ENCODE results near the gene RARB.

The RARB gene

GRCh38 chr3:25427942-25428788, at the start of gene RARB:
Gene RARB, plus strand, starts transcription at chr3:25428263. Its CDS starts 469 bp downstream, at chr3:25428732.
- no peak for DNase-seq

- no peak for DNase-seq
Observed at GRCh38 chr3:25378786-25379311, 49.2 kb upstream of the RARB start.

GRCh38 chr3:25380222-25380739, 47.8 kb upstream of the RARB start:
- no peak for DNase-seq

GRCh38 chr3:25381083-25381482, 47.0 kb upstream of the RARB start:
- no peak for DNase-seq

GRCh38 chr3:25384471-25384870, 43.6 kb upstream of the RARB start:
- no peak for DNase-seq

- DNase-seq: no peak
Observed at GRCh38 chr3:25385807-25386460, 42.1 kb upstream of the RARB start.

- no peak for DNase-seq
Observed at GRCh38 chr3:25386686-25387255, 41.3 kb upstream of the RARB start.

- no peak for DNase-seq
Observed at GRCh38 chr3:25390605-25391004, 37.5 kb upstream of the RARB start.

- DNase-seq: no peak
Observed at GRCh38 chr3:25396251-25396650, 31.8 kb upstream of the RARB start.

- no peak for DNase-seq
Observed at GRCh38 chr3:25396686-25397085, 31.4 kb upstream of the RARB start.

- DNase-seq: no peak
Observed at GRCh38 chr3:25397150-25397549, 30.9 kb upstream of the RARB start.

- no peak for DNase-seq
Observed at GRCh38 chr3:25400587-25400986, 27.5 kb upstream of the RARB start.

GRCh38 chr3:25403968-25404367, 24.1 kb upstream of the RARB start:
- no peak for DNase-seq

- DNase-seq: no peak
Observed at GRCh38 chr3:25404569-25404968, 23.5 kb upstream of the RARB start.

GRCh38 chr3:25405335-25405734, 22.7 kb upstream of the RARB start:
- DNase-seq: no peak

- DNase-seq: no peak
Observed at GRCh38 chr3:25410703-25411102, 17.4 kb upstream of the RARB start.

GRCh38 chr3:25412269-25412668, 15.8 kb upstream of the RARB start:
- DNase-seq: no peak

- no peak for DNase-seq
Observed at GRCh38 chr3:25416176-25416575, 11.9 kb upstream of the RARB start.

- DNase-seq: no peak
Observed at GRCh38 chr3:25418596-25418995, 9.5 kb upstream of the RARB start.

GRCh38 chr3:25419251-25419650, 8.8 kb upstream of the RARB start:
- no peak for DNase-seq

- DNase-seq: no peak
Observed at GRCh38 chr3:25420147-25420546, 7.9 kb upstream of the RARB start.

- DNase-seq: no peak
Observed at GRCh38 chr3:25420885-25421284, 7.2 kb upstream of the RARB start.

- no peak for DNase-seq
Observed at GRCh38 chr3:25421747-25422146, 6.3 kb upstream of the RARB start.
